B cell (primary cell): ENCODE measurements around the gene SLC23A2.

Experiments
- EZH2 ChIP-seq: IDR thresholded peaks from 2 replicates; pipeline ENCODE4 v1.6.1; 2012; ENCODE audit warnings: borderline replicate concordance, low read depth, mild to moderate bottlenecking, moderate library complexity, low read length; ENCODE audit not compliant: insufficient read depth, poor library complexity, severe bottlenecking
- TF ChIP-seq, protein P1 (sequence below): fragments of 200-600 bp; IDR thresholded peaks from one replicate; pipeline ENCODE4 v1.8.0; 2022; ENCODE audit warnings: antibody characterized with exemption, mild to moderate bottlenecking

DNA sequence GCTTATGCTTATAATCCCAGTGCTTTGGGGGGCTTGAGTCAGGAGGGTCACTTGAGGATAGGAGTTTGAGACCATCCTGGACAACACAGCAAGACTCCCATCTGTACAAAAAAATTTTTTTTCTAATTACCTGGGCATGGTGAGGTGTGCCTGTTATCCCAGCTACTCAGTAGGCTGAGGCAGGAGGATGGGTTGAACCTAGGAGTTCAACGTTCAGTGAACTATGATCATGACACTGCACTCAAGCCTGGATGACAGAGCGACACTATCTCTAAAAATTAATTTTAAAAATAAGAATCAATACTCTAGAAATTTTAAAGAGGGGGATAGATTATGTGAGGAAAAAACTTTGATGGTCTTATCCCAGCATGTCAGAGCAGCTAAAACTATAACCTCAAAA lies 44.1 kb downstream of the SLC23A2 start:
- TF ChIP-seq, protein P1, sequence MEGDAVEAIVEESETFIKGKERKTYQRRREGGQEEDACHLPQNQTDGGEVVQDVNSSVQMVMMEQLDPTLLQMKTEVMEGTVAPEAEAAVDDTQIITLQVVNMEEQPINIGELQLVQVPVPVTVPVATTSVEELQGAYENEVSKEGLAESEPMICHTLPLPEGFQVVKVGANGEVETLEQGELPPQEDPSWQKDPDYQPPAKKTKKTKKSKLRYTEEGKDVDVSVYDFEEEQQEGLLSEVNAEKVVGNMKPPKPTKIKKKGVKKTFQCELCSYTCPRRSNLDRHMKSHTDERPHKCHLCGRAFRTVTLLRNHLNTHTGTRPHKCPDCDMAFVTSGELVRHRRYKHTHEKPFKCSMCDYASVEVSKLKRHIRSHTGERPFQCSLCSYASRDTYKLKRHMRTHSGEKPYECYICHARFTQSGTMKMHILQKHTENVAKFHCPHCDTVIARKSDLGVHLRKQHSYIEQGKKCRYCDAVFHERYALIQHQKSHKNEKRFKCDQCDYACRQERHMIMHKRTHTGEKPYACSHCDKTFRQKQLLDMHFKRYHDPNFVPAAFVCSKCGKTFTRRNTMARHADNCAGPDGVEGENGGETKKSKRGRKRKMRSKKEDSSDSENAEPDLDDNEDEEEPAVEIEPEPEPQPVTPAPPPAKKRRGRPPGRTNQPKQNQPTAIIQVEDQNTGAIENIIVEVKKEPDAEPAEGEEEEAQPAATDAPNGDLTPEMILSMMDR = no peak
- TF ChIP-seq EZH2 = no peak
